Measurements from ENCODE around the gene IGSF9.

DNA sequence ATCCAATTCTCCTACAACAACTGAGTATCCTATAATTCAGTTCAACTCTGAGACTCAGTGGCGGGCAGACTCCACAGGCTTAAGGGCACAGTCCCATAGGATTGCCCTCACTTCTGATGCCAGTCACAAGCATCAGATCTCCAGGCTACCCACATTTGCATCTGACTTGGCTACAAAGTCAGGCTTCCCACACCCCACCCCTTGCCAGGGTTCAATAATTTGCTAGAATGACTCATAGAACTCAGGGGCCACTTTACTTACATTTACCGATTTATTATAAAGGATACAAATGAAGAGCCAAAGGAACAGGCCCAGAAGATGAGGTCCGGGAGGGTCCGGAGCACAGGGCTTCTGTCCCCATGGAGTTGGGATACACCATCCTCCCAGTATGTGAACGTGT, 44.6 kb upstream of the IGSF9 start:
- TF ChIP-seq, protein P1, sequence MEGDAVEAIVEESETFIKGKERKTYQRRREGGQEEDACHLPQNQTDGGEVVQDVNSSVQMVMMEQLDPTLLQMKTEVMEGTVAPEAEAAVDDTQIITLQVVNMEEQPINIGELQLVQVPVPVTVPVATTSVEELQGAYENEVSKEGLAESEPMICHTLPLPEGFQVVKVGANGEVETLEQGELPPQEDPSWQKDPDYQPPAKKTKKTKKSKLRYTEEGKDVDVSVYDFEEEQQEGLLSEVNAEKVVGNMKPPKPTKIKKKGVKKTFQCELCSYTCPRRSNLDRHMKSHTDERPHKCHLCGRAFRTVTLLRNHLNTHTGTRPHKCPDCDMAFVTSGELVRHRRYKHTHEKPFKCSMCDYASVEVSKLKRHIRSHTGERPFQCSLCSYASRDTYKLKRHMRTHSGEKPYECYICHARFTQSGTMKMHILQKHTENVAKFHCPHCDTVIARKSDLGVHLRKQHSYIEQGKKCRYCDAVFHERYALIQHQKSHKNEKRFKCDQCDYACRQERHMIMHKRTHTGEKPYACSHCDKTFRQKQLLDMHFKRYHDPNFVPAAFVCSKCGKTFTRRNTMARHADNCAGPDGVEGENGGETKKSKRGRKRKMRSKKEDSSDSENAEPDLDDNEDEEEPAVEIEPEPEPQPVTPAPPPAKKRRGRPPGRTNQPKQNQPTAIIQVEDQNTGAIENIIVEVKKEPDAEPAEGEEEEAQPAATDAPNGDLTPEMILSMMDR (conservative IDR thresholded peaks at IDR 0.05; ENCODE audit: low read depth, low read length) = no peak
- TF ChIP-seq EZH2 (IDR thresholded peaks at IDR 0.05; ENCODE audit: low read length, unreplicated experiment) (no peak), EZH2phosphoT487 (IDR thresholded peaks at IDR 0.05; ENCODE audit: borderline replicate concordance, low read length) (no peak)

Data from PC-3 (cell line).